DND-41 (cell line): ENCODE measurements around the gene RAMP1.

Experiments
- ATAC-seq: fragments of 200-7000 bp; cut with Tn5 transposase; 3 replicates; pipeline ENCODE4 v1.9.1; 2021; ENCODE audit warnings: low read depth; ENCODE audit not compliant: insufficient read depth
- DNase-seq: peaks from one replicate; pipeline ENCODE4 v3.0.0-alpha.2; 2020
- H2AFZ ChIP-seq: 2 replicates; pipeline ENCODE4 v1.6.0; 2012; ENCODE audit warnings: low read depth, low read length
- H3K27ac ChIP-seq: 2 replicates; pipeline ENCODE4 v1.5.1; 2012; ENCODE audit warnings: low read length, inconsistent platforms
- H3K27me3 ChIP-seq: fragments of 200-600 bp; sonication (generic); 2 replicates; pipeline ENCODE4 v1.6.0; 2012; ENCODE audit warnings: low read length, mild to moderate bottlenecking, inconsistent platforms; ENCODE audit not compliant: insufficient read depth, poor library complexity
- H3K36me3 ChIP-seq: 2 replicates; pipeline ENCODE4 v1.5.1; 2012; ENCODE audit warnings: low read length, inconsistent platforms; ENCODE audit not compliant: insufficient read depth
- H3K4me1 ChIP-seq: 2 replicates; pipeline ENCODE4 v1.5.1; 2012; ENCODE audit warnings: mild to moderate bottlenecking, low read length; ENCODE audit not compliant: insufficient read depth
- H3K4me2 ChIP-seq: 2 replicates; pipeline ENCODE4 v1.6.0; 2012; ENCODE audit warnings: mild to moderate bottlenecking, moderate library complexity, low read length, inconsistent platforms; ENCODE audit not compliant: insufficient read depth
- H3K4me3 ChIP-seq, 2 experiments: fragments of 200-600 bp in 1 of 2; shearing (Covaris generic) in 1 of 2; 2 replicates each; pipeline ENCODE4 v1.5.1; 2012 to 2016; ENCODE audit warnings: inconsistent platforms in 2 of 2, low read length in 2 of 2, mild to moderate bottlenecking in 2 of 2, low read depth in 1 of 2, moderate library complexity in 1 of 2
- H3K79me2 ChIP-seq: 2 replicates; pipeline ENCODE4 v1.6.0; 2012; ENCODE audit warnings: low read length, inconsistent platforms; ENCODE audit not compliant: insufficient read depth
- H3K9ac ChIP-seq: 2 replicates; pipeline ENCODE4 v1.6.0; 2012; ENCODE audit warnings: low read depth, mild to moderate bottlenecking, inconsistent platforms, low read length, moderate library complexity
- H3K9me3 ChIP-seq: 2 replicates; pipeline ENCODE4 v1.5.1; 2012; ENCODE audit warnings: low read length, moderate library complexity, mild to moderate bottlenecking, inconsistent platforms; ENCODE audit not compliant: insufficient read depth, severe bottlenecking
- H4K20me1 ChIP-seq: 2 replicates; pipeline ENCODE4 v1.6.0; 2012; ENCODE audit warnings: low read length; ENCODE audit not compliant: insufficient read depth
- EZH2 ChIP-seq: IDR thresholded peaks from 3 replicates; pipeline ENCODE4 v1.6.1; 2012; ENCODE audit warnings: borderline replicate concordance, low read depth, mild to moderate bottlenecking, moderate library complexity, low read length, inconsistent platforms; ENCODE audit not compliant: severe bottlenecking
- TF ChIP-seq, protein P1 (sequence below): IDR thresholded peaks from 2 replicates; pipeline ENCODE4 v1.5.1; 2012; ENCODE audit warnings: borderline replicate concordance, low read length, moderate library complexity, mild to moderate bottlenecking; ENCODE audit not compliant: poor library complexity, severe bottlenecking; ENCODE audit errors: extremely low read depth

RAMP1 gene

DNA sequence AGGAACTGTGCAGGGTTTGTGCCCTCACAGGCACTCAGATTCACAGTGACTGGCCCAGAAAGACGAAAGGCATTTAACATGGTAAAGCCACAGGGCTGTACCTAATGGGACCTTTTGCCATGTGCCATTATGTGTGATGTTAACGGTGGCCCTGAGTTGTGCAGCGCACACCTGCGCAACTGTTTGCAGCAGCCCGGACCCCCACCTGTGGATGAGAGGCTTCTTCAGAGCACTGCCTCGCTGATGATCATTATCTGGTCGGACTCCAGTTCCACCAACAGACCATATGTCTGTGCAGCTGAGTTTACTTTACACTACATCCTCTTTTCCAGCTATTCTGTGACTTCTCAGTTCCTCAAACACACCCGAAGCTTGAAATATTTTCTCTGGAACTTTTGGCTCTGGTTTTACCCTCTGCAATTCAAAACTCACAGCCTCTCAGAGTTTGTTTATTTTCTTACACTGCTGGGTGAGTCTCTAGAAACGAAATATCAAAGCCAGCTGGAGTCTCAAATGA lies 71.8 kb downstream of the RAMP1 start:
- H4K20me1 ChIP-seq = no peaks in the 10 kb centered on the region
- H3K4me2 ChIP-seq = no peak overlapping the region
- no peak overlapping the region for H3K9ac ChIP-seq
- no peaks in the 10 kb centered on the region for H3K79me2 ChIP-seq
- no peaks in the 10 kb centered on the region for H3K36me3 ChIP-seq
- TF ChIP-seq EZH2 = no peak
- TF ChIP-seq, protein P1, sequence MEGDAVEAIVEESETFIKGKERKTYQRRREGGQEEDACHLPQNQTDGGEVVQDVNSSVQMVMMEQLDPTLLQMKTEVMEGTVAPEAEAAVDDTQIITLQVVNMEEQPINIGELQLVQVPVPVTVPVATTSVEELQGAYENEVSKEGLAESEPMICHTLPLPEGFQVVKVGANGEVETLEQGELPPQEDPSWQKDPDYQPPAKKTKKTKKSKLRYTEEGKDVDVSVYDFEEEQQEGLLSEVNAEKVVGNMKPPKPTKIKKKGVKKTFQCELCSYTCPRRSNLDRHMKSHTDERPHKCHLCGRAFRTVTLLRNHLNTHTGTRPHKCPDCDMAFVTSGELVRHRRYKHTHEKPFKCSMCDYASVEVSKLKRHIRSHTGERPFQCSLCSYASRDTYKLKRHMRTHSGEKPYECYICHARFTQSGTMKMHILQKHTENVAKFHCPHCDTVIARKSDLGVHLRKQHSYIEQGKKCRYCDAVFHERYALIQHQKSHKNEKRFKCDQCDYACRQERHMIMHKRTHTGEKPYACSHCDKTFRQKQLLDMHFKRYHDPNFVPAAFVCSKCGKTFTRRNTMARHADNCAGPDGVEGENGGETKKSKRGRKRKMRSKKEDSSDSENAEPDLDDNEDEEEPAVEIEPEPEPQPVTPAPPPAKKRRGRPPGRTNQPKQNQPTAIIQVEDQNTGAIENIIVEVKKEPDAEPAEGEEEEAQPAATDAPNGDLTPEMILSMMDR = no peak
- no peak overlapping the region for H3K27ac ChIP-seq
- H2AFZ ChIP-seq = no peak overlapping the region
- no peaks in the 10 kb centered on the region for H3K4me1 ChIP-seq
- no peak overlapping the region for H3K4me3 ChIP-seq
- no peak for DNase-seq
- H3K27me3 ChIP-seq = no peaks in the 10 kb centered on the region
- peaks cover 7% of the 10 kb centered on the region for H3K9me3 ChIP-seq
- no peak for ATAC-seq

GRCh38 chr2:237932731-237933131 lies 73.3 kb downstream of the RAMP1 start:
- TF ChIP-seq, protein P1 = no peak
- no peak for TF ChIP-seq EZH2
- H3K4me2 ChIP-seq = no peak overlapping the region
- no peaks in the 10 kb centered on the region for H4K20me1 ChIP-seq
- no peaks in the 10 kb centered on the region for H3K79me2 ChIP-seq
- no peaks in the 10 kb centered on the region for H3K4me1 ChIP-seq
- H3K27me3 ChIP-seq = no peaks in the 10 kb centered on the region
- no peak overlapping the region for H3K4me3 ChIP-seq
- no peak overlapping the region for H3K27ac ChIP-seq
- DNase-seq (no peak), ATAC-seq (no peak)
- no peak overlapping the region for H2AFZ ChIP-seq
- H3K36me3 ChIP-seq = no peaks in the 10 kb centered on the region
- H3K9ac ChIP-seq = no peak overlapping the region
- H3K9me3 ChIP-seq = peaks cover 7% of the 10 kb centered on the region

DNA sequence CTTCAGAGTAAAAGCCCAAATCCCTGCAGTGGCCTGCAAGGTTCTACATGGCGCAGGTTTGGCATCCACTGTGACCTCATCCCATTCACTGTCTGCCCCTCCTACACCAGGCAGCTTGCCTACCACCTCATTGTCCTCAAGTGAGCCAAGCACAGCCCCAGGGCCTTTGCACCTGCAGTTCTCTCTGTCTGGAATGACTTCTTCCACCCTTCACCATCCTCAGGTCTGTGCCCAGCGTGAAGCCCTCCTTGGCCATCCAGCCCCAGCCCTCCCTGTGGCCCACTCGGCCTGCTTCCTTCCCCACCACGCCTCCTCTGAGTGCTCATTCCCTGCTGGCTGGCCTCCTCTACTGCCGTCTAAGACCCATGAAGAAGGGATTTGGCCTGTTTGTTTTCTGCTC lies 74.8 kb downstream of the RAMP1 start:
- ATAC-seq (no peak), DNase-seq (no peak)
- Histone ChIP-seq H3K27me3 (no peaks in the 10 kb centered on the region), H3K36me3 (no peaks in the 10 kb centered on the region), H3K4me2 (no peak overlapping the region), H3K27ac (no peak overlapping the region), H3K9me3 (peaks cover 7% of the 10 kb centered on the region), H3K4me3 (no peak overlapping the region), H2AFZ (no peak overlapping the region), H3K79me2 (no peaks in the 10 kb centered on the region), H3K9ac (no peak overlapping the region), H4K20me1 (no peaks in the 10 kb centered on the region), H3K4me1 (no peaks in the 10 kb centered on the region)
- TF ChIP-seq, protein P1 = no peak
- no peak for TF ChIP-seq EZH2
